Measurements from ENCODE around the gene SLA2. TPM values are rescaled to one million over a fixed set of nuclear protein-coding genes. Genes with fewer than 3 reads are reported as not detected.
A peak's percentile ranks its signal among the peaks of the same experiment; 100 is the strongest.

SLA2 gene
- total RNA-seq, 4 donors from 2014 or later = 0.14 to 0.88 TPM; not detected in 2

DNA sequence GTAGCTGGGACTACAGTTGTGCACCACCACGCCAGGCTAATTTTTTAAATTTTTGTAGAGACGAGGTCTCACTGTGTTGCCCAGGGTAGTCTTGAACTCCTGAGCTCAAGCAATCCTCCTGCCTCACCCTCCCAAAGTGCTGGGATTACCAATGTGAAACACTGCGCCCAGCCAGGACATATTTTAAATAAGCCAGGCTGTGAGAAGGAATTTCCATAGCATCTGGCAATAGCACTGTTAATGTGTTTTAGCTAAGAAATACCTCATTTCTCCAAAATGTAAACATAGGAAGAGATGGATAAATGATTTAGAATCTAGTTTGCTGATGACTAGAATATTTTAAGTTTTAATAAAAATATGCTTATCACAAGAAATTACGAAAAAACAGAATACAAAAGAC lies 27.0 kb upstream of the SLA2 start:
- no peak for DNase-seq
- H3K9me3 ChIP-seq = no peaks in the 10 kb centered on the region
- H3K4me3 ChIP-seq = no peak overlapping the region
- H3K36me3 ChIP-seq = no peaks in the 10 kb centered on the region
- intact Hi-C loops (cut with DNase I; ENCODE audit: low total_unique reads) = no loop called here
- H3K27ac ChIP-seq = no peak overlapping the region
- TF ChIP-seq POLR2A (IDR thresholded peaks at IDR 0.05) = no peak
- TF ChIP-seq, protein P1, sequence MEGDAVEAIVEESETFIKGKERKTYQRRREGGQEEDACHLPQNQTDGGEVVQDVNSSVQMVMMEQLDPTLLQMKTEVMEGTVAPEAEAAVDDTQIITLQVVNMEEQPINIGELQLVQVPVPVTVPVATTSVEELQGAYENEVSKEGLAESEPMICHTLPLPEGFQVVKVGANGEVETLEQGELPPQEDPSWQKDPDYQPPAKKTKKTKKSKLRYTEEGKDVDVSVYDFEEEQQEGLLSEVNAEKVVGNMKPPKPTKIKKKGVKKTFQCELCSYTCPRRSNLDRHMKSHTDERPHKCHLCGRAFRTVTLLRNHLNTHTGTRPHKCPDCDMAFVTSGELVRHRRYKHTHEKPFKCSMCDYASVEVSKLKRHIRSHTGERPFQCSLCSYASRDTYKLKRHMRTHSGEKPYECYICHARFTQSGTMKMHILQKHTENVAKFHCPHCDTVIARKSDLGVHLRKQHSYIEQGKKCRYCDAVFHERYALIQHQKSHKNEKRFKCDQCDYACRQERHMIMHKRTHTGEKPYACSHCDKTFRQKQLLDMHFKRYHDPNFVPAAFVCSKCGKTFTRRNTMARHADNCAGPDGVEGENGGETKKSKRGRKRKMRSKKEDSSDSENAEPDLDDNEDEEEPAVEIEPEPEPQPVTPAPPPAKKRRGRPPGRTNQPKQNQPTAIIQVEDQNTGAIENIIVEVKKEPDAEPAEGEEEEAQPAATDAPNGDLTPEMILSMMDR (IDR thresholded peaks at IDR 0.05) = no peak
- no peaks in the 10 kb centered on the region for H3K4me1 ChIP-seq
- H3K27me3 ChIP-seq = no peaks in the 10 kb centered on the region

DNA sequence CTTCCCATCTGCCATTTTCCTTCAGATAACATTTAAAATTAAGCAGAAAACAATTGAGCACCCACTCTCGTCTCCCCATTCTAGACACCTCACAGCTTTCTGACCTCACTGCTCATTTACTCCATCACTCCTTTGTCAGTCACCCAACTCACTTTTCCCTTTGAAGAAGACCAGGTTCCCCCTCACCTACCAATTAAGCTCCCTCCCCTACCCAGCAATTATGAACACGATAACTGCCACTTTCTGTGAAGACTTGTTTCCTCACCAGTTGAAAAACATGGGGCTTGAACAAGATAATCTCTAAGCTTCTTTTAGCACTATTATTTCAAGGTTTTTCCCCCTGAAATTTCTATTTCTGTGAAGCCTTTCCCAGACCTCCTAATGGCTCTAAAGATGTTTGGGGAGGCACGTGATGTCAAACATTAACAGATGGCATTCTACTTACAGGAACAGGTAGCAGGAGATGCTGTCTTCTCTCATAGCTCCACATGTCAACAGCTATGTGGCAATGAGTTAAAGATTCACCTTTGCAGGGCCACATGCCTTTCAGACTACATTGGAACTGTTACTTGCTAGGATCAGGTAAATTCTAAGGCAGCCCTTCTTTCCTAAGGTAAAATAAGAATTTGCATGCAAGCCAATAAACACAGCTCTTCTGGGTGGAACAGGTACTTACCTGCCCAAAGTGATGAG lies 24.8 kb upstream of the SLA2 start:
- H3K4me1 ChIP-seq = no peaks in the 10 kb centered on the region
- no peaks in the 10 kb centered on the region for H3K9me3 ChIP-seq
- no peaks in the 10 kb centered on the region for H3K36me3 ChIP-seq
- no peak overlapping the region for H3K27ac ChIP-seq
- H3K4me3 ChIP-seq = no peak overlapping the region
- intact Hi-C loops (cut with DNase I; ENCODE audit: low total_unique reads) = no loop called here
- TF ChIP-seq, protein P1 (IDR thresholded peaks at IDR 0.05) = no peak
- no peak for TF ChIP-seq POLR2A (IDR thresholded peaks at IDR 0.05)
- no peak for DNase-seq
- H3K27me3 ChIP-seq = no peaks in the 10 kb centered on the region

DNA sequence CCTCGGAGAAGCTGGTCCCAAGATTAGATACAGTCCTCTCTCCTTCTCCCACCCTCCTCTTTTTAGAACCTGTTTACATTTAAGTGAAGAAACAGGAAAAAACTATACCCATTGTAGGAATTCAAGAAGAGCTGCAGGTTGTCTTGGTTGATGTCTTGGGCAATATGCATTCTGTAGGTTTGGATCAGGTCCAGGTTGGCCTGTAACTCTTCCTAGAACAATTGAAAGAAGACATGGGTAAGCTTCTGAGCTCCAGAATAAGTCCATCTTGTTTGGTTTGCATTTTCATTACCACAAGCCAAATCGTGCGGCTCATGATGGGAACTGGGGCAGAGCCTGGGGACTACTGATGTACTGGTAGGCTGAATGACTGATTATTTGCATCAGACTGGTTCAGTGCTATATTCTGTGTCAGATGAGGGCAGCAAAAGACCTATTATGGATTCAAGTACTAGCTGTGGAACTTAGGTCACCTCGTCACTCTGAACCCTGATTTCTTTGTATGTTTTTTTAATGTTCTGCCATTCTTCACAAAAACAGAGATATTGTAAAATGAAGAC lies 20.3 kb upstream of the SLA2 start:
- TF ChIP-seq POLR2A (IDR thresholded peaks at IDR 0.05) = no peak
- TF ChIP-seq, protein P1 (IDR thresholded peaks at IDR 0.05) = peak in 2 of 4 experiments; percentile 11 to 20
- no peak overlapping the region for H3K27ac ChIP-seq
- H3K4me1 ChIP-seq = no peaks in the 10 kb centered on the region
- intact Hi-C loops (cut with DNase I; ENCODE audit: low total_unique reads) = no loop called here
- H3K4me3 ChIP-seq = no peak overlapping the region
- no peaks in the 10 kb centered on the region for H3K27me3 ChIP-seq
- H3K36me3 ChIP-seq = no peaks in the 10 kb centered on the region
- H3K9me3 ChIP-seq = no peaks in the 10 kb centered on the region
- DNase-seq = no peak

DNA sequence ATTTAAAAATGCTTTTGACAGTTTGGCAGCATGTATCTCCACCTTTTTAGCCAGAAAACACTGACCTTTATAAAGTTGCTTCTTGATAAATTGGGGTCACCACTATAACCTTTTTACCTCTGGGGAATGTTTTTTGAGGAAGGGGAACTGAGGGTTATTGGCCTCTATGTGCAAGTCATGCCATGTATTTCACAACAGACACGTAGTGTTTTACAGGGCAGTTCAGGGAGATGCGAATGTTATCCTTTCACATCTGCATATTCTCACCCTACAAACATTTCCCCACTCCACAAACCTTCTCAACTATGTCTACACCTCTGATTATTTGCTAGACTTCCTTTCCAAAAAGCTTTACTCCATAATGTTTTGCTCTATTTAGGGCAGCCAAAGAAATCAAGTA lies 17.0 kb upstream of the SLA2 start:
- intact Hi-C loops (cut with DNase I; ENCODE audit: low total_unique reads) = no loop called here
- Histone ChIP-seq H3K36me3 (no peaks in the 10 kb centered on the region), H3K4me3 (no peak overlapping the region), H3K4me1 (no peaks in the 10 kb centered on the region), H3K9me3 (no peaks in the 10 kb centered on the region), H3K27me3 (no peaks in the 10 kb centered on the region), H3K27ac (no peak overlapping the region)
- TF ChIP-seq POLR2A (IDR thresholded peaks at IDR 0.05) = no peak
- TF ChIP-seq, protein P1 (IDR thresholded peaks at IDR 0.05) = no peak
- no peak for DNase-seq

DNA sequence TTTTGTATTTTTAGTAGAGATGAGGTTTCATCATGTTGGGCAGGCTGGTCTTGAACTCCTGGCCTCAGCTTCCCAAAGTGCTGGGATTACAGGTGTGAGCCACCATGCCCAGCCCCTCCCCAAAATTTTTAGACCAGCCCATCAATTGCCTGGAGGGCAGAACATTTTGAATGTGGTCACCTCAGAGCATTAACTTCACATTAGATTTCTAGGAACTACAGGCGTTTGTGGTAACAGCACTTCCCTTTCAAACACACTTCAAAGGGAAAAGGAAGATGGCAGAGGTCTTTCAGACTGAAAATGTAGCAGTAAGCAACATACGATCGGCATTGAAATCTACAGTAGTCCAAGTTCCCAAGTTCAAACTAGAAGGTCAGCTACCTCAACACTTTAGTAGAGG lies 12.3 kb upstream of the SLA2 start:
- Histone ChIP-seq H3K4me1 (no peaks in the 10 kb centered on the region), H3K9me3 (no peaks in the 10 kb centered on the region), H3K27ac (no peak overlapping the region), H3K4me3 (no peak overlapping the region), H3K36me3 (no peaks in the 10 kb centered on the region), H3K27me3 (no peaks in the 10 kb centered on the region)
- DNase-seq = no peak
- intact Hi-C loops (cut with DNase I; ENCODE audit: low total_unique reads) = no loop called here
- TF ChIP-seq, protein P1 (IDR thresholded peaks at IDR 0.05) = no peak
- TF ChIP-seq POLR2A (IDR thresholded peaks at IDR 0.05) = no peak

All from uterus (tissue), 4 donors.